B cell (primary cell): ENCODE results near the gene F13A1.

Source experiments
- CTCF ChIP-seq: fragments of 200-600 bp; IDR thresholded peaks from one replicate; pipeline ENCODE4 v1.8.0; 2022; ENCODE audit warnings: antibody characterized with exemption, mild to moderate bottlenecking
- EZH2 ChIP-seq: IDR thresholded peaks from 2 replicates; pipeline ENCODE4 v1.6.1; 2012; ENCODE audit warnings: borderline replicate concordance, low read depth, mild to moderate bottlenecking, moderate library complexity, low read length; ENCODE audit not compliant: insufficient read depth, poor library complexity, severe bottlenecking

- TF ChIP-seq CTCF, result no peak
- TF ChIP-seq EZH2, result no peak
These were observed 128.6 kb downstream of the F13A1 start for GRCh38 chr6:6191909-6192308.
